Measurements from ENCODE around the gene MON2.
"Not testable (repeated sequence)": the region's sequence is repeated elsewhere in the genome, so short reads cannot be mapped to it uniquely, and the experiment has no call there.

MON2 gene

DNA sequence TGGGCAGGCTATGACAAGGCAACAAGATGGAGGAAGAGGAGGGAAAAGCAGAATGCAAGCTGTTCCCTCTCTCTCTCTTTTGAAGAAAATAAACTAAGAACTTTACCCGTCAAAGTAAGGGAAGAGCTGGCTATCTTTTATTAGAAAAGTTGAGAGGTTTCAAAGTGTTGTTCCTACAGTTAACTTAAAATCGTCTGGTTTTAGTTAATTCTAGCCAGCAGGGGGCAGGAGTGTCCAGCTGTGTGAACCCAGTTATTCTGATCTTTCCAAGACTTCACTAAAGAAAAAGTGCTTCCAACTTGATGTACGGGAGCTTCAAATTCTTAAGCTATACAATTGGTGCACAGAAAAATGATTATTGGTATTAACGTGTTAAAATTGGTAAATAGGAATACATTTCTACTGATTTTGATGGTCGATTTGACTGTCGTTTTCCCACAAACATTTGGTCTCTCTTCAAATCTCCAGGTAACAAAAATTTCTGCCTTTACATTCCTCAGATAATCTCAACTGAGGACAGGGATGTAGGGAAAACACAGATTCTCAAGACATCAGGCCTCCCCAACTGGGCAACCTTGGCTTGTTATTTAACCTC is 28.4 kb upstream of the MON2 start:
- peak; percentile 18 for DNase-seq (ENCODE audit: low read depth)
- H3K4me3 ChIP-seq (ENCODE audit: low read depth, low read length), result no peak overlapping the region
- TF ChIP-seq, protein P1, sequence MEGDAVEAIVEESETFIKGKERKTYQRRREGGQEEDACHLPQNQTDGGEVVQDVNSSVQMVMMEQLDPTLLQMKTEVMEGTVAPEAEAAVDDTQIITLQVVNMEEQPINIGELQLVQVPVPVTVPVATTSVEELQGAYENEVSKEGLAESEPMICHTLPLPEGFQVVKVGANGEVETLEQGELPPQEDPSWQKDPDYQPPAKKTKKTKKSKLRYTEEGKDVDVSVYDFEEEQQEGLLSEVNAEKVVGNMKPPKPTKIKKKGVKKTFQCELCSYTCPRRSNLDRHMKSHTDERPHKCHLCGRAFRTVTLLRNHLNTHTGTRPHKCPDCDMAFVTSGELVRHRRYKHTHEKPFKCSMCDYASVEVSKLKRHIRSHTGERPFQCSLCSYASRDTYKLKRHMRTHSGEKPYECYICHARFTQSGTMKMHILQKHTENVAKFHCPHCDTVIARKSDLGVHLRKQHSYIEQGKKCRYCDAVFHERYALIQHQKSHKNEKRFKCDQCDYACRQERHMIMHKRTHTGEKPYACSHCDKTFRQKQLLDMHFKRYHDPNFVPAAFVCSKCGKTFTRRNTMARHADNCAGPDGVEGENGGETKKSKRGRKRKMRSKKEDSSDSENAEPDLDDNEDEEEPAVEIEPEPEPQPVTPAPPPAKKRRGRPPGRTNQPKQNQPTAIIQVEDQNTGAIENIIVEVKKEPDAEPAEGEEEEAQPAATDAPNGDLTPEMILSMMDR (IDR thresholded peaks at IDR 0.05; ENCODE audit: control insufficient read depth, extremely low read depth, insufficient read depth), result peak; percentile 70

DNA sequence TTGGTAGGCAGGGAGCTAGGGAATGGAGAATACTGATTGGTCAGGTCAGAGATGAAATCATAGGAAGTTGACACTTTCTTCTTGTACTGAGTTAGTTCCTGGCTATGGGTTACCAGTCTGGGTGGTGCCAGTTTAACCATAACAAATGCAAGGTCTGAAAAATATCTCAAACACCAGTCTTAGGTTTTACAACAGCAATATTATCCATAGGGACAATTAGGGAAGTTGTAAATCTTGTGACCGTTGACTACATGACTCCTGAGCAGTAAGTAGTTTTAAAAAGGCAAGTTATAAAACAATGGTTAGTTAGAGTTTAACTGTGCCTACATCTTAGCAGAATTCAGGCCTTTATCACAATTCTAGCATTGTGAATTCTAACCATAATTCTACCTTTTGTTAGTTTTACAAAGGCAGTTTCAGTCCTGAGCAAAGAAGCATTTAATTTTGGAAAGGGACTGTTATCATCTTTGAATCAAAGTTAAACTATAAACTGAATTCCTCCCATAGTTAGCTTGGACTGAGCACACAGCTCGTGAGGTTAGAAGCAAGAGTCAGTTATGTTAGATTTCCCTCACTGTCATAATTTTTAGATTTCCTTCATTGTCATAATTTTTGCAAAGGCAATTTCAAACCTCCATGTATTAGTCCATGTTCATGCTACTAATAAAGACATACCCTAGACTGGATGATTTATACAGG is 19.7 kb upstream of the MON2 start:
- TF ChIP-seq, protein P1 (IDR thresholded peaks at IDR 0.05; ENCODE audit: control insufficient read depth, extremely low read depth, insufficient read depth), result no peak
- no peak overlapping the region for H3K4me3 ChIP-seq (ENCODE audit: low read depth, low read length)
- no peak for DNase-seq (ENCODE audit: low read depth)

DNA sequence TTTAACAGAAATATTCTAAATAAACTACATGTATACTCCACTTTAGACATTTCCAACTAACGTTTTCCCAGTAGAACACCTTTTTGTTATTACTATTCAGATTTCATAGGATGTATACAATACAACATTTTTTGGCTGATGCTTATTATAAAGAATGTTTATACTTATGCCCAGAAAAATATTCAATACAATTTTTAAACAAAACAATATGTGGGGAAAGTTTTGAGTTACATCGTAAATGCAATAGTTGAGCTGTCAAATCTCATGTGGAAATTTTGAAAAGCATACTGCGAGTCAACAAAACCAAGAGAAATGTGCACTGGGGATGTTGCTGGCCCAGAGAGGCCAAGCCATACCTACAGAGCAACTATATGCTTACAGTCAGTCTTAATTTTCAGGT is 18.2 kb upstream of the MON2 start:
- TF ChIP-seq, protein P1 (IDR thresholded peaks at IDR 0.05; ENCODE audit: control insufficient read depth, extremely low read depth, insufficient read depth), result no peak
- DNase-seq (ENCODE audit: low read depth), result no peak

DNA sequence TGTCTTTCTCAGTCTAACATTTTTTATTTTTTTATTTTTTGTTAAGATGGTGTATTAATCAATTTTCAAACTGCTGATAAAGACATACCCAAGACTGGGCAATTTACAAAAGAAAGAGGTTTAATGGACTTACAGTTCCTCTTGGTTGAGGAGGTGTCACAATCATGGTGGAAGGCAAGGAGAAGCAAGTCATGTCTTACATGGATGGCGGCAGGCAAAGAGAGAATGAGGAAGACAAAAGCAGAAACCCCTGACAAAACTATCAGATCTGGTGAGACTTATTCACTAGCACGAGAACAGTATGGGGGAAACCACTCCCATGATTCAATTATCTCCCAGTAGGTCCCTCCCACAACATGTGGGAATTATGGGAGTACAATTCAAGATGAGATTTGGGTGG is 11.2 kb upstream of the MON2 start:
- DNase-seq (ENCODE audit: low read depth); H3K4me3 ChIP-seq (ENCODE audit: low read depth, low read length): not testable (repeated sequence)

More for the DNA sequence above, 18.2 kb upstream of the MON2 start:
- H3K4me3 ChIP-seq (ENCODE audit: low read depth, low read length), result no peak overlapping the region

DNA sequence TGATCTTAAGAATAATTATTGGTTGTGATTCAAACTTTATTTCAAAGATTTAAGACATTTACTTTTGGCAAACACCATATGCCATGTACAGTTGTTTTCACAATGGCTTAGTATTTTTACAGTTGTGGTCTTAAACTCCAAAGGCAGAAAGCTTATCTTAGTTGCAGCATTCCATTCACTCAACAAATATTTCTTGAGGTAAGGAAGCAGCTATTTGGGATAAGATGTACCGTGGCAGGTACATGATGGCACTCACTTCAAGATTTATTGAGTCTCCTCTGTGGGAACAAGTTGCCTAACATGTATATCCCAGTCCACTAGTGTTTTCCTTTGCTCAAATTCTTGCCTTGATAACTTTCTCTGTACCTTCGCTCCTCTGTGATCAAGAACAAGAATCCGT is 8.0 kb upstream of the MON2 start:
- DNase-seq (ENCODE audit: low read depth), result no peak
- TF ChIP-seq, protein P1 (IDR thresholded peaks at IDR 0.05; ENCODE audit: control insufficient read depth, extremely low read depth, insufficient read depth), result no peak
- H3K4me3 ChIP-seq (ENCODE audit: low read depth, low read length), result no peak overlapping the region

DNA sequence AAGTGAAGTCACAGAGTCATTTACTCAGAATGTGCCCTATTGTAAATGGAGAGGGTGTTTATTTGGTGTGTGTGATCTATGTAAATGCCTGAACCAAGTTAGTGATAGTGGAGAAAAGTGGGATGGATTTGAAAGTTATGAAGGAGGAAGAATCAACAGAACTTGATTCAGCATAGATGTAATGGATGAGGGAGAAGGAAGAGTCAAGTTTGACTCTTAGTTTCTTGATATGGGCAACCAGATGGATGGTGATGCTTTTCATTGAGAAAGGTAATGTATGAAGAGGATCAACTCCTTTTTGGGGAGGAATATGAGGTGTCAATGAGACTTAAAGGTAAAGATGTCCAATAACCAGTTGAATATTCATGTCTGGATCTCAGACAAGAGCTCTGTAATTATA is 6.7 kb upstream of the MON2 start:
- TF ChIP-seq, protein P1 (IDR thresholded peaks at IDR 0.05; ENCODE audit: control insufficient read depth, extremely low read depth, insufficient read depth), result no peak
- DNase-seq (ENCODE audit: low read depth), result no peak
- H3K4me3 ChIP-seq (ENCODE audit: low read depth, low read length), result no peak overlapping the region

DNA sequence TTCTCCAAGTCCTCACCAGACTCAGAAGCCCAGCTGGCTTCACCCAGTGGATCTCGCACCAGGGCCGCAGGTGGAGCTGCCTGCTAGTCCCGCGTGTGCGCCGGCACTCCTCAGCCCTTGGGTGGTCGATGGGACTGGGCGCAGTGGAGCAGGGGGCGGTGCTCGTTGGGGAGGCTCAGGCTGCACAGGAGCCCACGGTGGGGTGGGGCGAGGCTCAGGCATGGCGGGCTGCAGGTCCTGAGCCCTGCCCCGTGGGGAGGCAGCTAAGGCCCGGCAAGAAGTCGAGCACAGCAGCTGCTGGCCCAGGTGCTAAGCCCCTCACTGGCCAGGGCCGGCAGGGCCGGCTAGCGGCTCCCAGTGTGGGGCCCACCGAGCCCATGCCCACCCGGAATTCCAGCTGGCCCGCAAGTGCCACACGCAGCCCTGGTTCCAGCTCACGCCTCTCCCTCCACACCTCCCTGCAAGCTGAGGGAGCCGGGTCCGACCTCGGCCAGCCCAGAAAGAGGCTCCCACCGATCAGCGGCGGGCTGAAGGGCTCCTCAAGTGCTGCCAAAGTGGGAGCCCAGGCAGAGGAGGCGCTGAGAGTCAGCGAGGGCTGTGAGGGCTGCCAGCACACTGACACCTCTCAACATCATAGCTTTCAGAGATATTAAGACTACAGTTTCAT is 5.3 kb upstream of the MON2 start:
- not testable (repeated sequence) for H3K4me3 ChIP-seq (ENCODE audit: low read depth, low read length); DNase-seq (ENCODE audit: low read depth)

DNA sequence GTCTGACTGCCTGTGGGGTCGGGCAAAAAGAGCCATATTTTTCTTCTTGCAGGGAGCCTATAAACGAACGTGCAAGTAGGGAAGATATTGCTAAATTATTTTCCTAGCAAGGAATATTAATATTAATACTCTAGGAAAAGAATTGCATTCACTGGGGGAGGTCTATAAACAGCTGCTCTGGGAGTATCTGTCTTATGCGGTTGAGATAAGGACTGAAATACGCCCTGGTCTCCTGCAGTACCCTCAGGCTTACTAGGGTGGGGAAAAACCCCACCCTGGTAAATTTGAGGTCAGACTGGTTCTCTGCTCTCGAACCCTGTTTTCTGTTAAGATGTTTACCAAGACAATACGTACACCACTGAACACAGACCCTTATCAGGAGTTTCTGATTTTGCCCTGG is 3.4 kb upstream of the MON2 start:
- not testable (repeated sequence) for DNase-seq (ENCODE audit: low read depth); H3K4me3 ChIP-seq (ENCODE audit: low read depth, low read length)
